K562 (cell line): ENCODE data around the gene NEK4. TPM values are rescaled to one million over a fixed set of nuclear protein-coding genes. Genes with fewer than 3 reads are reported as not detected.
A peak's percentile ranks its signal among the peaks of the same experiment; 100 is the strongest.

Source experiments
- ATAC-seq: fragments of 200-7000 bp; cut with Tn5 transposase; 3 replicates; pipeline ENCODE4 v1.9.1; 2020; ENCODE audit warnings: moderate library complexity
- BruUV-seq: library from RNA; stranded (reverse); fragments of 400-500 nt; replicated peaks from 2 replicates; lab custom pipeline; 2021; lab: Mats Ljungman, UMichigan
- CTCF ChIA-PET: fragments of 300-600 bp; formaldehyde crosslinking; extraction: SDS; loops from one replicate; lab custom pipeline; 2021; ENCODE audit warnings: low intra/inter-chr PET ratio; lab: Yijun Ruan, JAX
- POLR2A ChIA-PET: fragments of 300-600, 350-650 bp; sonication (Branson Sonifier 250); formaldehyde crosslinking; extraction: SDS; loops from one replicate; lab custom pipeline; 2021; ENCODE audit warnings: antibody characterized with exemption, inconsistent platforms; lab: Yijun Ruan, JAX
- DNase-seq, 4 experiments: peaks; one replicate each; pipeline versions ENCODE4 v3.0.0 to v3.0.0-alpha.2; 2011 to 2018; ENCODE audit warnings: low spot score in 3 of 4, mixed read lengths in 3 of 4; ENCODE audit errors: extremely low read depth in 1 of 4
- FAIRE-seq: peaks from 2 replicates; lab custom pipeline; 2011; peaks lifted over from hg19 to GRCh38; lab: Jason Lieb, UNC
- H2AFZ ChIP-seq: 2 replicates; pipeline ENCODE4 v1.6.0; 2011; ENCODE audit warnings: low read depth, low read length, control low read depth, inconsistent platforms
- H3K27ac ChIP-seq: fragments of 200-600 bp; 3 replicates; pipeline ENCODE4 v1.8.0; 2011; ENCODE audit warnings: low read depth, mild to moderate bottlenecking, control low read depth, inconsistent platforms, low read length, moderate library complexity, mixed read lengths; ENCODE audit errors: extremely low read depth
- H3K27me3 ChIP-seq, 2 experiments: fragments of 300-600 bp in 1 of 2; 2 replicates in 1 of 2; 3 replicates in 1 of 2; pipeline versions ENCODE4 v1.6.0 to v1.8.0; 2011; ENCODE audit warnings: inconsistent platforms in 2 of 2, low read length in 2 of 2, mild to moderate bottlenecking in 1 of 2, mixed read lengths in 1 of 2, moderate library complexity in 1 of 2; ENCODE audit not compliant: control insufficient read depth in 2 of 2, insufficient read depth in 2 of 2
- H3K36me3 ChIP-seq: fragments of 300-600 bp; 3 replicates; pipeline ENCODE4 v1.8.0; 2011; ENCODE audit warnings: mild to moderate bottlenecking, low read length, inconsistent platforms; ENCODE audit not compliant: control insufficient read depth, insufficient read depth
- H3K4me1 ChIP-seq, 2 experiments: fragments of 200-600 bp in 1 of 2; replicated peaks in 1 of 2; 2 replicates in 1 of 2; 3 replicates in 1 of 2; pipeline versions ENCODE4 v1.5.1 to v1.8.0; 2011; ENCODE audit warnings: inconsistent platforms in 2 of 2, low read length in 2 of 2, mild to moderate bottlenecking in 1 of 2, mixed read lengths in 1 of 2, moderate library complexity in 1 of 2; ENCODE audit not compliant: control insufficient read depth in 2 of 2, insufficient read depth in 2 of 2
- H3K4me2 ChIP-seq: 2 replicates; pipeline ENCODE4 v1.6.1; 2011; ENCODE audit warnings: low read length, control low read depth, inconsistent platforms, mixed read lengths; ENCODE audit not compliant: insufficient read depth
- H3K4me3 ChIP-seq: fragments of 200-600 bp; sonication (generic), shearing (Covaris generic); 2 replicates; pipeline ENCODE4 v1.5.1; 2016; ENCODE audit warnings: control low read depth, inconsistent platforms
- H3K79me2 ChIP-seq: fragments of 200-600 bp; 3 replicates; pipeline ENCODE4 v1.8.0; 2011; ENCODE audit warnings: low read length, inconsistent platforms; ENCODE audit not compliant: control insufficient read depth, insufficient read depth
- H3K9ac ChIP-seq, 2 experiments: 2 replicates each; pipeline versions ENCODE4 v1.6.0 to v1.6.1; 2011; ENCODE audit warnings: low read depth in 2 of 2, low read length in 2 of 2, control low read depth in 1 of 2, inconsistent platforms in 1 of 2, mild to moderate bottlenecking in 1 of 2, mixed read lengths in 1 of 2; ENCODE audit not compliant: insufficient read depth in 1 of 2
- H3K9me1 ChIP-seq: one replicate; pipeline ENCODE4 v1.6.0; 2011; ENCODE audit warnings: inconsistent platforms, mild to moderate bottlenecking, low read length, moderate library complexity; ENCODE audit not compliant: control insufficient read depth, insufficient read depth
- H3K9me3 ChIP-seq: replicated peaks from 2 replicates; pipeline ENCODE4 v1.5.1; 2011; ENCODE audit warnings: low read depth, low read length, inconsistent platforms; ENCODE audit not compliant: control insufficient read depth, insufficient read depth
- H4K20me1 ChIP-seq: replicated peaks from 2 replicates; pipeline ENCODE4 v1.6.1; 2011; ENCODE audit warnings: low read length, inconsistent platforms, mixed read lengths; ENCODE audit not compliant: control insufficient read depth, insufficient read depth
- POLR2A ChIP-seq: fragments of 450-650 bp; conservative IDR thresholded peaks from 2 replicates; pipeline ENCODE4 v1.6.1; 2016
- POLR2AphosphoS5 ChIP-seq: IDR thresholded peaks from 2 replicates; pipeline ENCODE4 v1.6.1; 2011; ENCODE audit warnings: mild to moderate bottlenecking, low read depth, low read length, moderate library complexity; ENCODE audit not compliant: control insufficient read depth, insufficient read depth
- POLR2B ChIP-seq: fragments of 450-650 bp; IDR thresholded peaks from 2 replicates; pipeline ENCODE4 v1.6.1; 2018; ENCODE audit warnings: low read depth; ENCODE audit not compliant: partially characterized antibody
- POLR2G ChIP-seq: fragments of 200-400 bp; formaldehyde crosslinking; IDR thresholded peaks from 2 replicates; pipeline ENCODE4 v1.6.1; 2017; ENCODE audit warnings: low read depth, mild to moderate bottlenecking, antibody characterized with exemption, low read length, moderate library complexity
- RBFOX2 ChIP-seq: fragments of 200-400 bp; formaldehyde crosslinking; IDR thresholded peaks from 2 replicates; pipeline ENCODE4 v1.6.1; 2017; ENCODE audit warnings: low read depth, mild to moderate bottlenecking, low read length, moderate library complexity
- SUPT5H ChIP-seq: fragments of 450-650 bp; IDR thresholded peaks from 2 replicates; pipeline ENCODE4 v1.6.1; 2016
- WGBS: fragments of 100-300 bp; shearing (Covaris generic); methylation state at CpG from one replicate; pipeline ENCODE4 v1.1.6; 2016; ENCODE audit warnings: low coverage, mixed read lengths; ENCODE audit not compliant: insufficient coverage; ENCODE audit errors: missing lambda C conversion rate; 5-methylcytosine and 5-hydroxymethylcytosine counted together
- in situ Hi-C: fragments of 300-500 bp; cut with MboI; formaldehyde crosslinking; loops from 4 replicates; pipeline ENCODE4 v1.15.0; 2018; ENCODE audit warnings: inconsistent platforms, mixed read lengths
- intact Hi-C: fragments of 100-400 bp; cut with micrococcal nuclease; formaldehyde crosslinking; loops from 2 replicates; pipeline ENCODE4 v1.14.2; 2022
- polyA plus RNA-seq, 8 experiments: library from polyadenylated mRNA; depleted of rRNA in 4 of 8; stranded (reverse) in 5 of 8; unstranded in 3 of 8; fragments of >200 nt; fragmentation: Nextera tagmentation in 2 of 8; fragmentation: Illumina TruSeq in 1 of 8; extraction: Ambion mirVana in 2 of 8; extraction: Trizol in 1 of 8; gene quantifications; 2 replicates each; pipeline versions ENCODE4 v1.2.1 to v1.2.3, GENCODE V29; 2011 to 2014; ENCODE audit warnings: inconsistent platforms in 1 of 8, missing spikeins in 1 of 8
- total RNA-seq, 7 experiments: library from RNA; depleted of rRNA in 6 of 7; stranded (reverse); fragments of >200 nt in 6 of 7; fragmentation: Illumina TruSeq in 2 of 7; extraction: Trizol in 2 of 7; gene quantifications; 2 replicates each; pipeline versions ENCODE4 v1.2.1 to v1.2.3, GENCODE V29; 2011 to 2021; ENCODE audit warnings: low replicate concordance in 1 of 7
- TF ChIP-seq, protein P1 (sequence below): fragments of 450-650 bp; formaldehyde crosslinking; IDR thresholded peaks from 2 replicates; pipeline ENCODE4 v1.4.0; 2022; ENCODE audit warnings: mild to moderate bottlenecking, moderate library complexity

Gene NEK4
- total and polyA plus RNA-seq, 9 of the 15 experiments (the other 6 are each of a cell fraction or from before 2014, with no cell fraction given) = 5.8 to 23.1 (median 16.6) TPM

DNA sequence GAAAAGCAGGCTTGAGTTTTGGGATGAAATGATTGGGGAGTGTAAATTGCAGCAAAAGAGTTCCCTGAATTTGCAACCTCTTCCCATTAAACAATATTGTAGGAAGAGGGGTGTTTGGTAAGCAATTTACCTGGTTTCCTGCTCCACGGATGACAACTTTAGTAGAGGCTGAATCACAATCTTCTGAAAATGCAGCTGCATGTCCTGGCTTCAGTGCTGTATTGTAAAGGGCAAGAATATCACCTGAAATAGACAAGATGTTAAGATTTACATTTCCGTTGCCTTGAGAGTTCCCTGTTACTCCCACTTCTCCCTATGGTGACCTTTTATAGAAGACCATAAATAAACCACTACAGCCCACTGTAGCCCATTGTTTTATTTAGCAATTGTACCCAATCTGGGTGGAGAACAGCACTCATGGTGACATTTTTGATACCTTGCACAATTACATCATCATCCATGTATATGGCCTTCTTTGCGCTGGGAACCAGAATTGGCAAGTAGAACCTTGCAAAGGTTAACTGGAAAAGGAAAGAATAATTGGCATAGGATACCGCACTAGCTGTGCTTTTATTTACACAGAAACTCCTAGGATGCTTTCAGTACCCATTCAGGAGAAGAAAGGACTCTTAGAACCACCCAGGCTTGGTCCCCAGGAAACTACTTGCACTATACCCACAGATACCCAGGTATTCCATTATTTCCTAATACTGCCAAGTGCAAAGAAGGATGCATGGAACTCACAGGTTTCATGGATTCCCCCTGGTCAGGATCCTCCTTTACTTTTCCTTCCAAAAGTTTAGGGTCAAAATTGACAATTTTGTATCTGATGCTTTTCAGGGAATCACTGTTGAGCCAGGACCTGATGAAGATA lies 74.7 kb downstream of the NEK4 start:
- Histone ChIP-seq H3K27me3 (no peaks in the 10 kb centered on the region), H3K27ac (no peak overlapping the region), H4K20me1 (peaks cover 8% of the 10 kb centered on the region), H3K4me1 (peaks cover 0 to 14% of the 10 kb centered on the region in 2 experiments; a peak in 2 of 5 replicates), H3K9ac (no peak overlapping the region), H2AFZ (no peak overlapping the region), H3K4me2 (no peak overlapping the region), H3K9me1 (no peaks in the 10 kb centered on the region), H3K79me2 (peaks cover under 1% of the 10 kb centered on the region; the same call in 1 of the 3 replicates), H3K36me3 (peaks cover 74% of the 10 kb centered on the region), H3K9me3 (no peaks in the 10 kb centered on the region), H3K4me3 (no peak overlapping the region)
- TF ChIP-seq POLR2B (no peak), POLR2A (peak; percentile 48), POLR2G (peak; percentile 28; the same call in 1 of the 2 replicates), POLR2AphosphoS5 (peak; percentile 20; the same call in 1 of the 2 replicates), SUPT5H (peak; percentile 46; the same call in 1 of the 2 replicates), RBFOX2 (0 out of 2 replicates have a peak, but pooled peaks have one; percentile 26)
- TF ChIP-seq, protein P1, sequence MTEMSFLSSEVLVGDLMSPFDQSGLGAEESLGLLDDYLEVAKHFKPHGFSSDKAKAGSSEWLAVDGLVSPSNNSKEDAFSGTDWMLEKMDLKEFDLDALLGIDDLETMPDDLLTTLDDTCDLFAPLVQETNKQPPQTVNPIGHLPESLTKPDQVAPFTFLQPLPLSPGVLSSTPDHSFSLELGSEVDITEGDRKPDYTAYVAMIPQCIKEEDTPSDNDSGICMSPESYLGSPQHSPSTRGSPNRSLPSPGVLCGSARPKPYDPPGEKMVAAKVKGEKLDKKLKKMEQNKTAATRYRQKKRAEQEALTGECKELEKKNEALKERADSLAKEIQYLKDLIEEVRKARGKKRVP (CRISPR knock-in tag) = no peak
- CTCF ChIA-PET = no interaction called here
- intact Hi-C loops = no loop called here
- POLR2A ChIA-PET = interaction anchor here (0.6 to 1.6 kb wide), 4 partner anchors 9 to 27 kb away, joined by 3 to 4 read pairs (median 4); partner anchors contain the start of genes GLT8D1 and SPCS1
- DNase-seq (no peak), FAIRE-seq (no peak), ATAC-seq (no peak)
- in situ Hi-C loops = no loop called here
- no TSS peak for BruUV-seq
- WGBS = 64% methylated on average over 4 of the region's 4 CpGs
